HG02623 (cell line): Measurements from ENCODE around the gene NRXN3.
A peak's percentile ranks its signal among the peaks of the same experiment; 100 is the strongest.
"Not testable (repeated sequence)": the region's sequence is repeated elsewhere in the genome, so short reads cannot be mapped to it uniquely, and the experiment has no call there.

Experiments used
- ATAC-seq: cut with Tn5 transposase; IDR thresholded peaks from one replicate; pipeline ENCODE4 v1.9.1; 2021; ENCODE audit warnings: moderate library complexity; ENCODE audit not compliant: unreplicated experiment

NRXN3 gene

GRCh38 chr14:78455896-78456435 is 285.8 kb downstream of the NRXN3 start:
- peak; percentile 64 for ATAC-seq

- no peak for ATAC-seq
These were observed 299.8 kb downstream of the NRXN3 start for GRCh38 chr14:78469947-78470346.

- no peak for ATAC-seq
These were observed 309.1 kb downstream of the NRXN3 start for GRCh38 chr14:78479127-78479780.

- ATAC-seq = no peak
These were observed 313.9 kb downstream of the NRXN3 start for GRCh38 chr14:78484028-78484427.

GRCh38 chr14:78486081-78486480 is 315.9 kb downstream of the NRXN3 start:
- ATAC-seq = no peak

- ATAC-seq = no peak
These were observed 316.4 kb downstream of the NRXN3 start for GRCh38 chr14:78486621-78487020.

- ATAC-seq = not testable (repeated sequence)
These were observed 317.4 kb downstream of the NRXN3 start for GRCh38 chr14:78487573-78487972.

- no peak for ATAC-seq
These were observed 318.8 kb downstream of the NRXN3 start for GRCh38 chr14:78488938-78489337.

- no peak for ATAC-seq
These were observed 320.9 kb downstream of the NRXN3 start for GRCh38 chr14:78491048-78491447.

- ATAC-seq = no peak
These were observed 328.0 kb downstream of the NRXN3 start for GRCh38 chr14:78498062-78498595.

GRCh38 chr14:78501909-78502308 is 331.7 kb downstream of the NRXN3 start:
- no peak for ATAC-seq

- ATAC-seq = no peak
These were observed 337.9 kb downstream of the NRXN3 start for GRCh38 chr14:78508023-78508422.

- ATAC-seq = no peak
These were observed 339.3 kb downstream of the NRXN3 start for GRCh38 chr14:78509516-78509915.

- no peak for ATAC-seq
These were observed 341.8 kb downstream of the NRXN3 start for GRCh38 chr14:78512021-78512420.

GRCh38 chr14:78519863-78520262 is 349.7 kb downstream of the NRXN3 start:
- no peak for ATAC-seq

- no peak for ATAC-seq
These were observed 354.0 kb downstream of the NRXN3 start for GRCh38 chr14:78524196-78524595.

GRCh38 chr14:78524766-78525165 is 354.6 kb downstream of the NRXN3 start:
- no peak for ATAC-seq

- no peak for ATAC-seq
These were observed 359.9 kb downstream of the NRXN3 start for GRCh38 chr14:78530078-78530477.

GRCh38 chr14:78534141-78534540 is 364.0 kb downstream of the NRXN3 start:
- no peak for ATAC-seq

GRCh38 chr14:78535041-78535440 is 364.9 kb downstream of the NRXN3 start:
- ATAC-seq = no peak

GRCh38 chr14:78541788-78542187 is 371.6 kb downstream of the NRXN3 start:
- not testable (repeated sequence) for ATAC-seq

GRCh38 chr14:78543433-78543832 is 373.3 kb downstream of the NRXN3 start:
- ATAC-seq = no peak

- ATAC-seq = no peak
These were observed 390.9 kb downstream of the NRXN3 start for GRCh38 chr14:78561074-78561473.
